Measurements from ENCODE around the gene CCDC27.

- TF ChIP-seq POLR2A (IDR thresholded peaks at IDR 0.05) (no peak), POLR2AphosphoS5 (IDR thresholded peaks at IDR 0.05) (no peak)
Observed at GRCh38 chr1:3771108-3772026, 19.1 kb downstream of the CCDC27 start.
